MM.1S (cell line): Measurements from ENCODE around the gene SIN3A.

ENCODE experiments used
- DNase-seq: peaks from one replicate; pipeline ENCODE4 v3.0.0-alpha.2; 2015
- H2AFZ ChIP-seq: fragments of 300-600 bp; sonication (generic); 2 replicates; pipeline ENCODE4 v1.6.0; 2016; ENCODE audit warnings: antibody characterized with exemption, low read length
- H3F3A ChIP-seq: fragments of 300-600 bp; sonication (generic); 2 replicates; pipeline ENCODE4 v1.6.1; 2016; ENCODE audit warnings: mild to moderate bottlenecking, antibody characterized with exemption, low read length, moderate library complexity, mixed read lengths; ENCODE audit not compliant: insufficient read depth
- H3K27ac ChIP-seq: fragments of 300-600 bp; sonication (generic); 2 replicates; pipeline ENCODE4 v1.5.1; 2016; ENCODE audit warnings: mild to moderate bottlenecking, low read length
- H3K27me3 ChIP-seq: fragments of 300-600 bp; sonication (generic); replicated peaks from 2 replicates; pipeline ENCODE4 v1.6.0; 2016; ENCODE audit warnings: low read length; ENCODE audit not compliant: insufficient read depth
- H3K36me3 ChIP-seq: fragments of 300-600 bp; sonication (generic); replicated peaks from 2 replicates; pipeline ENCODE4 v1.6.1; 2016; ENCODE audit warnings: mild to moderate bottlenecking, low read length, mixed read lengths; ENCODE audit not compliant: insufficient read depth
- H3K4me1 ChIP-seq: fragments of 300-600 bp; sonication (generic); 2 replicates; pipeline ENCODE4 v1.6.1; 2016; ENCODE audit warnings: low read length, mixed read lengths
- H3K4me2 ChIP-seq: fragments of 300-600 bp; sonication (generic); 2 replicates; pipeline ENCODE4 v1.6.0; 2016; ENCODE audit warnings: low read depth, low read length
- H3K4me3 ChIP-seq: fragments of 300-600 bp; sonication (generic); 2 replicates; pipeline ENCODE4 v1.5.1; 2016; ENCODE audit warnings: low read length, mixed read lengths
- H3K79me2 ChIP-seq: fragments of 300-600 bp; sonication (generic); 2 replicates; pipeline ENCODE4 v1.6.1; 2016; ENCODE audit warnings: mixed run types, low read length, mixed read lengths
- H3K9ac ChIP-seq: fragments of 300-600 bp; sonication (generic); 2 replicates; pipeline ENCODE4 v1.6.1; 2016; ENCODE audit warnings: low read length, mixed read lengths
- H3K9me2 ChIP-seq: fragments of 300-600 bp; sonication (generic); replicated peaks from 2 replicates; pipeline ENCODE4 v1.6.1; 2016; ENCODE audit warnings: mild to moderate bottlenecking, low read length, mixed read lengths; ENCODE audit not compliant: insufficient read depth
- H3K9me3 ChIP-seq: fragments of 300-600 bp; sonication (generic); replicated peaks from 2 replicates; pipeline ENCODE4 v1.6.1; 2016; ENCODE audit warnings: mild to moderate bottlenecking, low read length, mixed read lengths; ENCODE audit not compliant: insufficient read depth
- H4K20me1 ChIP-seq: fragments of 300-600 bp; sonication (generic); 2 replicates; pipeline ENCODE4 v1.6.1; 2016; ENCODE audit warnings: mild to moderate bottlenecking, low read length, moderate library complexity, mixed read lengths; ENCODE audit not compliant: insufficient read depth
- EZH2 ChIP-seq: fragments of 300-600 bp; sonication (generic); optimal IDR thresholded peaks from 2 replicates; pipeline ENCODE3; 2017; ENCODE audit warnings: low read depth, mild to moderate bottlenecking, antibody characterized with exemption, low read length, mixed read lengths
- EZH2phosphoT487 ChIP-seq: fragments of 300-600 bp; sonication (generic); IDR thresholded peaks from 2 replicates; pipeline ENCODE4 v1.6.1; 2018; ENCODE audit warnings: antibody characterized with exemption, low read length
- TF ChIP-seq, protein P1 (sequence below): fragments of 300-600 bp; sonication (generic); IDR thresholded peaks from 2 replicates; pipeline ENCODE4 v1.5.1; 2016; ENCODE audit warnings: antibody characterized with exemption, low read length, mixed read lengths

SIN3A gene

DNA sequence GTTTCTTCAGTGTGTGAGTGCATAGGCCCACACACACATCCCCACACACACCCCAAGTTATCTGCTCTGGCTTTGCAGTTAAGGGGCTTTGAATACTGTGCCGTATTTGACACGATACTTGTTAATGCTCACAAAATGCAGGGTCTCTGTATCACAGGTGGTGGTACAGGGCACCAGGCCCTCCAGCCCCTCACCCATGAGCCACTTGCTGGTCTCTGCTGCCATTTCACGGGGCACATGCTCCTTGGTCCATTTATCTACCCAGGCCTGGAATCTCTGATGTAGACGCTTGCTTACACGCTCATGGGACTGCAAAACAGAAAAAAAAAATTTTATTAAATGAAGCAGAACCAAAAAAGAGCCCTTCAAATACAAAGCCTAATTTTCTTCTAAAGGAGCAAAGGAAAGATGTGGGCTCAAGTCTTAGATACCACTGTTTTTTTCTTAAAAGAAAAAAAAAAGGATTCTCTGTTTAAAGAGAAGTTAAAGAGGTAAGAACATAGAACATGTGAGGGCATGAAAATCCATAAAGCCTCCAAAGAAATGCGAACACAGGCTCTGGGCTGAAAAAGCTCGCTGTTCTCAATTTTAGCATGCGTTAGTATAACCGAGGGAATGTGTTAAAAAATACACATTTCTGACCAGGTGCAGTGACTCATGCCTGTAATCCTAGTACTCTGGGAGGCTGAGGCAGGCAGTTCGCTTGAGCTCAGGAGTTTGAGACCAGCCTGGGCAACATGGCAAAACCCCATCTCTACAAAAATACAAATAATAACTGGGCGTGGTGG, 79.4 kb downstream of the SIN3A start:
- H4K20me1 ChIP-seq: no peaks in the 10 kb centered on the region
- H3K4me3 ChIP-seq: no peak overlapping the region
- H2AFZ ChIP-seq: no peak overlapping the region
- H3K9ac ChIP-seq: no peak overlapping the region
- no peak overlapping the region for H3K4me2 ChIP-seq
- peaks cover 16% of the 10 kb centered on the region for H3K4me1 ChIP-seq
- TF ChIP-seq, protein P1, sequence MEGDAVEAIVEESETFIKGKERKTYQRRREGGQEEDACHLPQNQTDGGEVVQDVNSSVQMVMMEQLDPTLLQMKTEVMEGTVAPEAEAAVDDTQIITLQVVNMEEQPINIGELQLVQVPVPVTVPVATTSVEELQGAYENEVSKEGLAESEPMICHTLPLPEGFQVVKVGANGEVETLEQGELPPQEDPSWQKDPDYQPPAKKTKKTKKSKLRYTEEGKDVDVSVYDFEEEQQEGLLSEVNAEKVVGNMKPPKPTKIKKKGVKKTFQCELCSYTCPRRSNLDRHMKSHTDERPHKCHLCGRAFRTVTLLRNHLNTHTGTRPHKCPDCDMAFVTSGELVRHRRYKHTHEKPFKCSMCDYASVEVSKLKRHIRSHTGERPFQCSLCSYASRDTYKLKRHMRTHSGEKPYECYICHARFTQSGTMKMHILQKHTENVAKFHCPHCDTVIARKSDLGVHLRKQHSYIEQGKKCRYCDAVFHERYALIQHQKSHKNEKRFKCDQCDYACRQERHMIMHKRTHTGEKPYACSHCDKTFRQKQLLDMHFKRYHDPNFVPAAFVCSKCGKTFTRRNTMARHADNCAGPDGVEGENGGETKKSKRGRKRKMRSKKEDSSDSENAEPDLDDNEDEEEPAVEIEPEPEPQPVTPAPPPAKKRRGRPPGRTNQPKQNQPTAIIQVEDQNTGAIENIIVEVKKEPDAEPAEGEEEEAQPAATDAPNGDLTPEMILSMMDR: no peak
- H3K27me3 ChIP-seq: no peaks in the 10 kb centered on the region
- no peaks in the 10 kb centered on the region for H3K9me3 ChIP-seq
- peaks cover 34% of the 10 kb centered on the region for H3K79me2 ChIP-seq
- H3K36me3 ChIP-seq: 0 out of 2 replicates have a peak, but pooled peaks cover 13% of the 10 kb centered on the region
- H3K27ac ChIP-seq: no peak overlapping the region
- H3K9me2 ChIP-seq: no peaks in the 10 kb centered on the region
- H3F3A ChIP-seq: peaks cover 18% of the 10 kb centered on the region
- no peak for DNase-seq

DNA sequence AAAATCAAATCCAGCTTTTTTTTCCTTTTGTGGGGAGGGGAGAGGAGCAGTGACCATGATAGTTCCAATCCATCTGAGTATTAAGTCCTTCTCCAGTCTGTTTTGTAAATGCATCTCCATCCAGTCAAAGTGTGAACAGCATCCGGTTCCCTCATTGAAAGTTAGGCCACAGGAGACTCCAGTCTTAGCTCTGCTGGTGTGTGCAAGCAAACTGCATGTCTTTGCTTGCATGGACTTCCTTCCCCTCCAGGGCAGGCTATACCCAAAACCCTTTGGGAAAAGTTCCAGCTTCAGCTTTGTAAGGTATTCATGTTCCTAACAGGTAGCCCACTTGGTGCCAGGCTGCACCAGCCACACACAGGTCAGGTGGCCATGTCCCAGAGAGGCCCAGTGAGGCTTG, 80.0 kb downstream of the SIN3A start:
- Histone ChIP-seq H3K9me3 (no peaks in the 10 kb centered on the region), H3K4me2 (no peak overlapping the region), H3K9ac (no peak overlapping the region), H2AFZ (no peak overlapping the region), H3K27me3 (no peaks in the 10 kb centered on the region), H3K4me3 (no peak overlapping the region), H3K4me1 (peaks cover 16% of the 10 kb centered on the region), H3K9me2 (no peaks in the 10 kb centered on the region), H3K79me2 (peaks cover 34% of the 10 kb centered on the region), H3K36me3 (0 out of 2 replicates have a peak, but pooled peaks cover 13% of the 10 kb centered on the region), H4K20me1 (no peaks in the 10 kb centered on the region), H3K27ac (no peak overlapping the region), H3F3A (peaks cover 18% of the 10 kb centered on the region)
- TF ChIP-seq, protein P1: no peak
- TF ChIP-seq EZH2 (no peak), EZH2phosphoT487 (no peak)
- no peak for DNase-seq

DNA sequence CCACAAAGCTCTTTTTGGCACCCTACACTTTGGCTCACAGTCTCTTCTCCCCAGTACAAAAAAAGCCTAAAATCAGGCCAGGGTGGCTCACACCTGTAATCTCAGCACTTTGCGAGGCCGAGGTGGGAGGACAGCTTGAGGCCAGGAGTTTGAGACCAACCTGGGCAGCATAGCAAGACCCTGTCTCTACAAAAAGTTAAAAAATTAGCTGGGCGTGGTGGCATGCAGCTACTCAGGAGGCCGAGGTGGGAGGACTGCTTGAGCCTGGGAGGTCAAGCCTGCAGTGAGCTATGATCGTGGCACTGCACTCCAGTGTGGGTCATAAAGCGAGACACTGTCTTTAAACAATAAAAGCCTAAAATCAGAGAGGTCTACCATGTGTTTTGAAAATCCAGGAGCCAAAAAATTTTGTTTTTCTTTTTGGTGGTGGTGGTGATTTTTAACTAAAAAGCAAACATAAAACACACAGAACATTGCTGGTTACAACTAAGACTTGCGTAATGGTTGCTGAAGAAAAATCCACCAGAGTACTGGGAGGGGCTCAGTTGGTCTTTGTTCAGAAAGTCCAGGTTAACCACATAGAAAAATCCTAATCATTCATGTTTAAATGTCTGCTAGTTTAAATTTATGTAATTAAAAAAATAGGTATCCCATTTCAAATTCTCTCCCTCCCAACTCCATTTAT, 81.5 kb downstream of the SIN3A start:
- H3K4me2 ChIP-seq: peak overlapping the region; percentile 87
- no peaks in the 10 kb centered on the region for H4K20me1 ChIP-seq
- no peak overlapping the region for H2AFZ ChIP-seq
- peak overlapping the region; percentile 85; the same call in 1 of the 2 replicates for H3K9ac ChIP-seq
- H3K4me1 ChIP-seq: peaks cover 16% of the 10 kb centered on the region
- no peak overlapping the region for H3K27ac ChIP-seq
- 0 out of 2 replicates have a peak, but pooled peaks cover 13% of the 10 kb centered on the region for H3K36me3 ChIP-seq
- no peaks in the 10 kb centered on the region for H3K27me3 ChIP-seq
- H3K79me2 ChIP-seq: peaks cover 34% of the 10 kb centered on the region
- H3K9me2 ChIP-seq: no peaks in the 10 kb centered on the region
- no peak for DNase-seq
- H3K4me3 ChIP-seq: 0 out of 2 replicates have a peak overlapping the region, but pooled peaks have one; percentile 86
- H3F3A ChIP-seq: peaks cover 18% of the 10 kb centered on the region
- H3K9me3 ChIP-seq: no peaks in the 10 kb centered on the region
- TF ChIP-seq EZH2phosphoT487: no peak
- no peak for TF ChIP-seq EZH2
- TF ChIP-seq, protein P1: no peak
